Erythroblast (primary cell): ENCODE data around the gene ZMYND8.

ENCODE experiments used
- GATA1 ChIP-seq: IDR thresholded peaks from 2 replicates; pipeline ENCODE4 v1.6.1; 2011; ENCODE audit warnings: low read depth, mild to moderate bottlenecking, control low read depth, low read length, moderate library complexity
- POLR2A ChIP-seq: IDR thresholded peaks from 2 replicates; pipeline ENCODE4 v1.6.1; 2011; ENCODE audit warnings: mild to moderate bottlenecking, low read length

DNA sequence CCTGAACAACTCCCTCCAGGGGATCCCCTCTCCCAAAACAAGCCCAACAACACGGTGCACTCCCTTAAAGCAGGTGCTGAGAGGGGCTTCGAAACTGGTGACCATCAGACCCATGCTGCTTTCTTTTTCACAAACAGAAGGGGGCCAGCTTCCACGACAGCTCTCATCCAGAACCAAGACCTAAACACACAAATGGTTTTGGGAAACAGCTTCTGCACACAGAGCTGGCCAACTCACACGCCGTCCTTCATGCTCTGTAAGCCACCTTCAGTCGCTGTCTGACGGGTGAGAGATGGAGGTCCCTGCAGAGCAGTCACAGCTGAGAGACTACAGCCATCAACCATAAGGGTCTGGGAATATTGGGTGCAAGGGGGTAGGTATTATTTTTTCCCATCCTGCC, 76.3 kb downstream of the ZMYND8 start:
- TF ChIP-seq POLR2A = no peak
- TF ChIP-seq GATA1 = no peak
